DMS 273 (cell line): ENCODE measurements around the gene DDC.
A peak's percentile ranks its signal among the peaks of the same experiment; 100 is the strongest.

ENCODE experiments used
- DNase-seq: peaks from one replicate; lab custom pipeline; 2025; ENCODE audit not compliant: unreplicated experiment; lab: John Stamatoyannopoulos, UW

Gene DDC

GRCh38 chr7:50418526-50419290 is 146.5 kb downstream of the DDC start:
- DNase-seq: no peak

DNA sequence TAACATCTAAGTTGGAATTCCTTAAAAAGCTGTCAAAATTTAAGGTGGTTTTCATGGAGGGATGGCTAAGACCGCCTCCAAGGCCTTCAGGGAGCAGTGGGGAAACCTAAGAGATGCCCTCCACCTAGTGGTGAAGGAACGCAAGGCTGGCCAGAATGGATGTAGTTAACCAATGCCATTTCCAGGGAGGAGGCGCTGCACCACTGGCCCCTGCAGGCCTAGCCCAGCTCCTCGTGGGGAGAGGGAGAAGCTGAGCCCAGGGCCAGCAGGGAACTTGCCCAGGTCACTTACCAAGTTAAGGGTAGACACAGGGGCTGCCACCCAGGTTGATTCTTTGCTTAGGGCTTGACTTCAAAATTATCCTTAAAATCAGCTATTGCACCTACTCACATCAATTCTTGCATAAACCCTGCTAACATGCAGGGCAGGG is 147.1 kb downstream of the DDC start:
- peak; percentile 95 for DNase-seq

- DNase-seq: no peak
These were observed 148.6 kb downstream of the DDC start for GRCh38 chr7:50416527-50417182.

DNA sequence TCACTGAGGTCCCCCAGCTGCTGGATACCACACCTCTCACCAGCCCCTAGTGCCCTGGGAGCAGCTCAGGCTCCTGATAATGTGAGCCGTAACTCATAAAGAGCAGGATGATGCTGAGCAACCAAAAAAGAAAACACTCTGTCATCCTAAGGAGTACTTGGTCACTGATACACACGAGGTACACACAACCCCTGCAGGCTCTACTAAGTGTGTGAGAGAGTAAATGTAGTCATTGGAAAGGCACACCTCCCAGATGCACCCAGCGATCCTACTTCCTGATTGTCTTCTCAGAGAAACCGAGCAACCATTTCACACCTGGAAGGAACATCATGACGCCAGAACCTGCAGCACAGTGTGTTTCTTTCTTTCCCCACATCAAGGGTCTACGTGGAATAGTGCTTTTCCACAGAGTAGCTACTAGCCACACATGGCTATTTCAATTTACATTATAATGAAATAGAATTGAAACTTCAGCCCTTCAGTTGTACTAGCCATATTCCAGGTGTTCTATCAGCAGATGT is 149.3 kb downstream of the DDC start:
- no peak for DNase-seq

- no peak for DNase-seq
These were observed 151.6 kb downstream of the DDC start for GRCh38 chr7:50413561-50413960.

GRCh38 chr7:50412973-50413372 is 152.2 kb downstream of the DDC start:
- DNase-seq: no peak

GRCh38 chr7:50411332-50411731 is 153.9 kb downstream of the DDC start:
- no peak for DNase-seq

DNA sequence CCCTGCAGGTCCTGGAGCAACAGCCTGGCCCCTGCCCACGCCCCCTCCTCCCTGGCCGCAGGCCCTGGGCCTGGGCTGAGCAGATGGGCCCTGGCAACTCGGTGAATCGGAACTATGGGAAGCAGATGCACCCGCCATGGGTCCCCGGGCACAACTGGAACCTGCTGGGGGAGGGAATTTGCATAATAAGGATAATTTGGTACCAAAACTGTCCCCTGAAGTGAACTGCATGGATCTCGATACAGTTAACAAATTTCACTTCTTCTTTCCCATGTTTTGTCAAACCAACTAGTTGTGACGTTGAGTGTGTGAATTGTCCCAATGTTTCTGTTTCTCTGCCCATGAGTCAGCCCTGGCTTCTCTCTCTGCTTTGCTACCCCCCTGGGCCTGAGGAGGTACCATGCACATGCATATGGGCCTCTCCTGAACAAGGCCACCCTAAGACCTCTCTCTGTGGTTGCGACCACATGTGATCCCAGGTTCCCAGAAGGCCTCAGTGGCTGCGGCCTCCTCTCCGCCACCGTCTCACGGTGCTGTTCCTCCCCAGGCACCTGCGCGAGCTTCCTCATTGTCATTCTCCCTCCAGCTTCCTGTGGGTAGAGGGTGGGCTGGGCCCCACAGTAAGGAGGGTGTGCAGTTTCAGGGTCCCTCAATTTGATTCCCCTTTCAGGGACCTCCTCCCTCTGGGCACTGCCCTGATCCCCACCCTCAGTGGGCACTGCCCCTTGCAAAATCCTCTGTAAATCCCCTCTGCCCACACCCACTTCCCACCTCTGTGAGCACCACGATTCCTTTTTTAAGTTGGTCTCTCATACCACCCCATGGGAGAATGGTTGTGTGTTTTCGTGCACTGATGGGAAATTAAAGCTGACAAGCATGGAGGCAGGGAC is 155.1 kb downstream of the DDC start:
- DNase-seq: peak; percentile 19
